Measurements from ENCODE around the gene PPP1R11. TPM values are rescaled to one million over a fixed set of nuclear protein-coding genes. Genes with fewer than 3 reads are reported as not detected.

The PPP1R11 gene
- total and polyA plus RNA-seq, 4 donors = 29.2 to 81.7 (median 55.8) TPM

- ATAC-seq (ENCODE audit: insufficient read depth, low FRiP score) (no peak), DNase-seq (no peak)
- H3K36me3 ChIP-seq (ENCODE audit: control insufficient read depth in 4 of 4, insufficient read depth in 4 of 4, low read length in 4 of 4) = peaks cover 0 to 11% (median 5%) of the 10 kb centered on the region in 4 donors
- H3K4me1 ChIP-seq (ENCODE audit: control insufficient read depth in 5 of 5, insufficient read depth in 5 of 5, low read length in 5 of 5) = peaks cover 5 to 29% (median 14%) of the 10 kb centered on the region in 5 donors
- H3K9ac ChIP-seq (ENCODE audit: insufficient read depth in 1 of 2, low read length in 2 of 2) = peak overlapping the region; percentile 79 to 99
- peak overlapping the region; percentile 75 for H3K4me3 ChIP-seq
- H3K27me3 ChIP-seq (ENCODE audit: control insufficient read depth in 3 of 3, insufficient read depth in 3 of 3, low read length in 2 of 3) = no peaks in the 10 kb centered on the region
- no peaks in the 10 kb centered on the region for H3K9me3 ChIP-seq (ENCODE audit: control insufficient read depth in 4 of 4, insufficient read depth in 3 of 4, low read length in 3 of 4)
- TF ChIP-seq, protein P1, sequence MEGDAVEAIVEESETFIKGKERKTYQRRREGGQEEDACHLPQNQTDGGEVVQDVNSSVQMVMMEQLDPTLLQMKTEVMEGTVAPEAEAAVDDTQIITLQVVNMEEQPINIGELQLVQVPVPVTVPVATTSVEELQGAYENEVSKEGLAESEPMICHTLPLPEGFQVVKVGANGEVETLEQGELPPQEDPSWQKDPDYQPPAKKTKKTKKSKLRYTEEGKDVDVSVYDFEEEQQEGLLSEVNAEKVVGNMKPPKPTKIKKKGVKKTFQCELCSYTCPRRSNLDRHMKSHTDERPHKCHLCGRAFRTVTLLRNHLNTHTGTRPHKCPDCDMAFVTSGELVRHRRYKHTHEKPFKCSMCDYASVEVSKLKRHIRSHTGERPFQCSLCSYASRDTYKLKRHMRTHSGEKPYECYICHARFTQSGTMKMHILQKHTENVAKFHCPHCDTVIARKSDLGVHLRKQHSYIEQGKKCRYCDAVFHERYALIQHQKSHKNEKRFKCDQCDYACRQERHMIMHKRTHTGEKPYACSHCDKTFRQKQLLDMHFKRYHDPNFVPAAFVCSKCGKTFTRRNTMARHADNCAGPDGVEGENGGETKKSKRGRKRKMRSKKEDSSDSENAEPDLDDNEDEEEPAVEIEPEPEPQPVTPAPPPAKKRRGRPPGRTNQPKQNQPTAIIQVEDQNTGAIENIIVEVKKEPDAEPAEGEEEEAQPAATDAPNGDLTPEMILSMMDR (IDR thresholded peaks at IDR 0.05; ENCODE audit: control extremely low read depth, extremely low read depth) = no peak
- WGBS, 2 donors = 45 to 49% methylated on average over 13 of the region's 13 CpGs
- H3K27ac ChIP-seq (ENCODE audit: low read depth in 1 of 2, low read length in 1 of 2) = peak overlapping the region; percentile 94 to 95
These were observed 5.0 kb upstream of the PPP1R11 start for GRCh38 chr6:30061858-30062458.

DNA sequence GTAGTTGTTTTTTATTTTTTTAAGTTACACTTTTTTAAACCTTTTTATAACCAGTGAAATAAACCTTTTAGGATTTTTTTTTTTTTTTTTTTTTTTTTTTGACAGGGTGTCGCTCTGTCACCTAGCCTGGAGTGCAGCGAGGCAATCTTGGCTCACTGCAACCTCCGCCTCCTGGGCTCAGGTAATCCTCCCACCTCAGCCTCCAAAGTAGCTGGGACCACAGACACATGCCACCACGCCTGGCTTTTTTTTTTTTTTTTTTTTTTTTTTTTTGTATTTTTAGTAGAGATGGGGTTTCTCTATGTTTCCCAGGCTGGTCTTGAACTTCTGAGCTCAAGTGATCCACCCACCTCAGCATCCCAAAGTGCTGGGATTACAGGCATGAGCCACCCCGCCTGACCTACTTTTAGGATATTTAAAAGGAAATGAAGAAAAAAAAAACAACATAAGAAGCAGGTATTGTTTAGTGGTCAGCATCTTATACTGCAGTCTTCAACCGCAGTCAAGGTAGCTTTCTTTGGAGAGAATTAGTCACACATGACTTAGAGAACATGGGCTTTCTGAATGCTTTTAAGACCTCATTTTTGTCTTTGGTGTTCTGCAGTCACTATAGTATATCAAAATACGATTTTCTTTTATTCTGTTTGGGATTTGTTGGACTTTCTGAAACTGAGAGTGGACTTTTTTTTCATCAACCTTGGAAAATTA, 4.4 kb upstream of the PPP1R11 start:
- no peak for DNase-seq
- no peaks in the 10 kb centered on the region for H3K9me3 ChIP-seq (ENCODE audit: control insufficient read depth in 4 of 4, insufficient read depth in 3 of 4, low read length in 3 of 4)
- H3K36me3 ChIP-seq (ENCODE audit: control insufficient read depth in 4 of 4, insufficient read depth in 4 of 4, low read length in 4 of 4) = peaks cover 0 to 5% (median 3%) of the 10 kb centered on the region in 4 donors
- TF ChIP-seq, protein P1 (IDR thresholded peaks at IDR 0.05; ENCODE audit: control extremely low read depth, extremely low read depth) = no peak
- 93 to 95% methylated on average over 7 of the region's 7 CpGs for WGBS, 2 donors
- H3K9ac ChIP-seq (ENCODE audit: insufficient read depth in 1 of 2, low read length in 2 of 2) = no peak overlapping the region
- H3K4me3 ChIP-seq = no peak overlapping the region
- H3K27ac ChIP-seq (ENCODE audit: low read depth in 1 of 2, low read length in 1 of 2) = no peak overlapping the region
- H3K4me1 ChIP-seq (ENCODE audit: control insufficient read depth in 5 of 5, insufficient read depth in 5 of 5, low read length in 5 of 5) = peaks cover 5 to 31% (median 14%) of the 10 kb centered on the region in 5 donors
- no peaks in the 10 kb centered on the region for H3K27me3 ChIP-seq (ENCODE audit: control insufficient read depth in 3 of 3, insufficient read depth in 3 of 3, low read length in 2 of 3)
- no peak for ATAC-seq (ENCODE audit: insufficient read depth, low FRiP score)

- H3K9me3 ChIP-seq (ENCODE audit: control insufficient read depth in 4 of 4, insufficient read depth in 3 of 4, low read length in 3 of 4) = no peaks in the 10 kb centered on the region
- 76 to 95% methylated on average over 2 of the region's 2 CpGs for WGBS, 2 donors
- no peaks in the 10 kb centered on the region for H3K27me3 ChIP-seq (ENCODE audit: control insufficient read depth in 3 of 3, insufficient read depth in 3 of 3, low read length in 2 of 3)
- no peak overlapping the region for H3K27ac ChIP-seq (ENCODE audit: low read depth in 1 of 2, low read length in 1 of 2)
- ATAC-seq (ENCODE audit: insufficient read depth, low FRiP score) (no peak), DNase-seq (no peak)
- H3K4me1 ChIP-seq (ENCODE audit: control insufficient read depth in 5 of 5, insufficient read depth in 5 of 5, low read length in 5 of 5) = peaks cover 5 to 37% (median 14%) of the 10 kb centered on the region in 5 donors
- H3K4me3 ChIP-seq = no peak overlapping the region
- H3K9ac ChIP-seq (ENCODE audit: insufficient read depth in 1 of 2, low read length in 2 of 2) = no peak overlapping the region
- TF ChIP-seq, protein P1 (IDR thresholded peaks at IDR 0.05; ENCODE audit: control extremely low read depth, extremely low read depth) = no peak
- peaks cover 0 to 4% (median 3%) of the 10 kb centered on the region in 4 donors for H3K36me3 ChIP-seq (ENCODE audit: control insufficient read depth in 4 of 4, insufficient read depth in 4 of 4, low read length in 4 of 4)
These were observed 3.7 kb upstream of the PPP1R11 start for GRCh38 chr6:30063315-30063714.

Data from lung (tissue), 12 donors.